ENCODE results near the gene TCF7L2. TPM values are rescaled to one million over a fixed set of nuclear protein-coding genes. Genes with fewer than 3 reads are reported as not detected.

The TCF7L2 gene
- total RNA-seq, 1 experiment from 2014 or later = 14.8 TPM

GRCh38 chr10:113028456-113029440, 78.7 kb downstream of the TCF7L2 start:
- Histone ChIP-seq H3K4me1 (replicated peaks; ENCODE audit: insufficient read depth) (no peaks in the 10 kb centered on the region), H3K36me3 (ENCODE audit: low read depth) (no peaks in the 10 kb centered on the region), H3K27me3 (ENCODE audit: insufficient read depth, low read depth) (no peaks in the 10 kb centered on the region), H3K27ac (no peak overlapping the region), H3K4me3 (no peak overlapping the region), H3K4me2 (no peak overlapping the region), H3F3A (ENCODE audit: insufficient read depth, low read depth) (no peaks in the 10 kb centered on the region), H3K9me3 (ENCODE audit: insufficient read depth, low read depth) (no peaks in the 10 kb centered on the region), H3K79me2 (ENCODE audit: low read depth) (no peaks in the 10 kb centered on the region), H2AFZ (no peak overlapping the region), H4K20me1 (ENCODE audit: insufficient read depth) (no peaks in the 10 kb centered on the region), H3K9me2 (ENCODE audit: insufficient read depth) (no peaks in the 10 kb centered on the region)
- TF ChIP-seq CTCF (conservative IDR thresholded peaks at IDR 0.05) (no peak), EZH2 (IDR thresholded peaks at IDR 0.05; ENCODE audit: low read depth) (no peak)
- intact Hi-C loops (cut with micrococcal nuclease; ENCODE audit: unreplicated experiment) = no loop called here
- no TSS peak for BruUV-seq (replicated peaks)
- no peak for DNase-seq
- CTCF ChIA-PET = no interaction called here
- POLR2A ChIA-PET (ENCODE audit: unreplicated experiment) = no interaction called here

- Histone ChIP-seq H3K4me1 (replicated peaks; ENCODE audit: insufficient read depth) (no peaks in the 10 kb centered on the region), H3F3A (ENCODE audit: insufficient read depth, low read depth) (no peaks in the 10 kb centered on the region), H3K9me3 (ENCODE audit: insufficient read depth, low read depth) (no peaks in the 10 kb centered on the region), H2AFZ (no peak overlapping the region), H3K79me2 (ENCODE audit: low read depth) (no peaks in the 10 kb centered on the region), H3K36me3 (ENCODE audit: low read depth) (no peaks in the 10 kb centered on the region), H3K9me2 (ENCODE audit: insufficient read depth) (no peaks in the 10 kb centered on the region), H3K4me2 (no peak overlapping the region), H3K27ac (no peak overlapping the region), H3K4me3 (no peak overlapping the region), H4K20me1 (ENCODE audit: insufficient read depth) (no peaks in the 10 kb centered on the region), H3K27me3 (ENCODE audit: insufficient read depth, low read depth) (no peaks in the 10 kb centered on the region)
- intact Hi-C loops (cut with micrococcal nuclease; ENCODE audit: unreplicated experiment) = no loop called here
- CTCF ChIA-PET = no interaction called here
- no peak for TF ChIP-seq CTCF (conservative IDR thresholded peaks at IDR 0.05)
- TF ChIP-seq EZH2 (IDR thresholded peaks at IDR 0.05; ENCODE audit: low read depth) = no peak
- BruUV-seq (replicated peaks) = no TSS peak
- POLR2A ChIA-PET (ENCODE audit: unreplicated experiment) = no interaction called here
- DNase-seq = no peak
Observed at GRCh38 chr10:113030453-113030852, 80.4 kb downstream of the TCF7L2 start.

- DNase-seq = no peak
- Histone ChIP-seq H3K79me2 (ENCODE audit: low read depth) (no peaks in the 10 kb centered on the region), H3K36me3 (ENCODE audit: low read depth) (no peaks in the 10 kb centered on the region), H2AFZ (no peak overlapping the region), H3K4me3 (no peak overlapping the region), H3K27me3 (ENCODE audit: insufficient read depth, low read depth) (no peaks in the 10 kb centered on the region), H4K20me1 (ENCODE audit: insufficient read depth) (no peaks in the 10 kb centered on the region), H3K27ac (no peak overlapping the region), H3K4me1 (replicated peaks; ENCODE audit: insufficient read depth) (no peaks in the 10 kb centered on the region), H3K4me2 (no peak overlapping the region), H3K9me3 (ENCODE audit: insufficient read depth, low read depth) (no peaks in the 10 kb centered on the region), H3F3A (ENCODE audit: insufficient read depth, low read depth) (no peaks in the 10 kb centered on the region), H3K9me2 (ENCODE audit: insufficient read depth) (no peaks in the 10 kb centered on the region)
- CTCF ChIA-PET = no interaction called here
- BruUV-seq (replicated peaks) = no TSS peak
- intact Hi-C loops (cut with micrococcal nuclease; ENCODE audit: unreplicated experiment) = no loop called here
- POLR2A ChIA-PET (ENCODE audit: unreplicated experiment) = no interaction called here
- TF ChIP-seq EZH2 (IDR thresholded peaks at IDR 0.05; ENCODE audit: low read depth) = no peak
- no peak for TF ChIP-seq CTCF (conservative IDR thresholded peaks at IDR 0.05)
Observed at GRCh38 chr10:113031147-113031546, 81.1 kb downstream of the TCF7L2 start.
